HepG2 (cell line): Measurements from ENCODE around the gene DUSP23. TPM values are rescaled to one million over a fixed set of nuclear protein-coding genes. Genes with fewer than 3 reads are reported as not detected.

Source experiments
- ATAC-seq: fragments of 200-7000 bp; cut with Tn5 transposase; 3 replicates; pipeline ENCODE4 v1.9.1; 2020; ENCODE audit warnings: mild to moderate bottlenecking, moderate library complexity
- BruUV-seq: library from RNA; stranded (reverse); fragments of 400-500 nt; replicated peaks from 2 replicates; lab custom pipeline; 2021; lab: Mats Ljungman, UMichigan
- CTCF ChIA-PET: fragments of 300-600 bp; formaldehyde crosslinking; extraction: SDS; loops from one replicate; lab custom pipeline; 2021; ENCODE audit warnings: low total read pairs, inconsistent platforms, low intra/inter-chr PET ratio; lab: Yijun Ruan, JAX
- POLR2A ChIA-PET: fragments of 350-600 bp; sonication (Branson Sonifier 250); formaldehyde crosslinking; loops from one replicate; lab custom pipeline; 2020; ENCODE audit warnings: antibody characterized with exemption, inconsistent platforms; lab: Yijun Ruan, JAX
- DNase-seq: peaks from one replicate; pipeline ENCODE4 v3.0.0-alpha.2; 2015; ENCODE audit warnings: low spot score
- FAIRE-seq: peaks from 3 replicates; lab custom pipeline; 2011; peaks lifted over from hg19 to GRCh38; lab: Jason Lieb, UNC
- H2AFZ ChIP-seq: one replicate; pipeline ENCODE4 v1.6.1; 2011; ENCODE audit warnings: low read length, inconsistent platforms
- H3K27ac ChIP-seq: fragments of 300-600 bp; 3 replicates; pipeline ENCODE4 v1.8.0; 2011; ENCODE audit warnings: mixed run types, mild to moderate bottlenecking, mixed read lengths, low read length, inconsistent platforms; ENCODE audit not compliant: insufficient read depth; ENCODE audit errors: extremely low read length
- H3K27me3 ChIP-seq, 2 experiments: fragments of 200-600 bp in 1 of 2; 2 replicates in 1 of 2; 3 replicates in 1 of 2; pipeline versions ENCODE4 v1.6.0 to v1.8.0; 2011; ENCODE audit warnings: low read length in 2 of 2, mild to moderate bottlenecking in 2 of 2, moderate library complexity in 2 of 2, inconsistent platforms in 1 of 2; ENCODE audit not compliant: insufficient read depth in 2 of 2, control insufficient read depth in 1 of 2
- H3K36me3 ChIP-seq, 2 experiments: fragments of 200-600 bp in 1 of 2; replicated peaks in 1 of 2; 2 replicates in 1 of 2; 3 replicates in 1 of 2; pipeline versions ENCODE4 v1.5.1 to v1.8.0; 2011; ENCODE audit warnings: low read length in 2 of 2, inconsistent platforms in 1 of 2; ENCODE audit not compliant: insufficient read depth in 2 of 2, control insufficient read depth in 1 of 2
- H3K4me1 ChIP-seq: 2 replicates; pipeline ENCODE4 v1.5.1; 2012; ENCODE audit warnings: low read length, inconsistent platforms; ENCODE audit not compliant: insufficient read depth
- H3K4me2 ChIP-seq: 2 replicates; pipeline ENCODE4 v1.6.0; 2011; ENCODE audit warnings: low read depth, low read length, inconsistent platforms
- H3K4me3 ChIP-seq, 3 experiments: fragments of 200-600 bp in 1 of 3; sonication (generic), shearing (Covaris generic) in 1 of 3; replicated peaks in 1 of 3; 2 replicates each; pipeline ENCODE4 v1.5.1; 2011 to 2016; ENCODE audit warnings: low read length in 3 of 3, inconsistent platforms in 2 of 3, low read depth in 2 of 3, mild to moderate bottlenecking in 2 of 3, control low read depth in 1 of 3, mixed read lengths in 1 of 3; ENCODE audit not compliant: insufficient read depth in 1 of 3
- H3K79me2 ChIP-seq: one replicate; pipeline ENCODE4 v1.6.1; 2011; ENCODE audit warnings: low read length, inconsistent platforms; ENCODE audit not compliant: insufficient read depth
- H3K9ac ChIP-seq: 2 replicates; pipeline ENCODE4 v1.6.0; 2011; ENCODE audit warnings: mild to moderate bottlenecking, low read depth, low read length, inconsistent platforms; ENCODE audit not compliant: insufficient read depth
- H3K9me3 ChIP-seq: 2 replicates; pipeline ENCODE4 v1.5.1; 2012; ENCODE audit warnings: mild to moderate bottlenecking, low read length
- H4K20me1 ChIP-seq: 2 replicates; pipeline ENCODE4 v1.6.0; 2011; ENCODE audit warnings: inconsistent platforms, mild to moderate bottlenecking, low read length, moderate library complexity; ENCODE audit not compliant: insufficient read depth
- FOSL2 ChIP-seq: sonication (generic); formaldehyde crosslinking; IDR thresholded peaks from 2 replicates; pipeline ENCODE4 v1.4.0; 2020; ENCODE audit warnings: missing genetic modification reagents
- LCORL ChIP-seq, 2 experiments: fragments of 450-650 bp in 1 of 2; sonication (generic) in 1 of 2; formaldehyde crosslinking in 1 of 2; IDR thresholded peaks; 2 replicates each; pipeline versions ENCODE4 v1.5.0 to v1.6.1; 2017 to 2020; ENCODE audit warnings: antibody characterized with exemption in 1 of 2, missing genetic modification reagents in 1 of 2
- PCBP2 ChIP-seq: fragments of 200-400 bp; formaldehyde crosslinking; optimal IDR thresholded peaks from 2 replicates; pipeline ENCODE3; 2018; ENCODE audit warnings: low read length, low read depth; ENCODE audit not compliant: poor library complexity, severe bottlenecking
- RELA ChIP-seq: sonication (generic); formaldehyde crosslinking; IDR thresholded peaks from 2 replicates; pipeline ENCODE4 v1.4.0; 2020; ENCODE audit warnings: missing genetic modification reagents
- RNF219 ChIP-seq: sonication (generic); formaldehyde crosslinking; IDR thresholded peaks from 2 replicates; pipeline ENCODE4 v1.5.0; 2020; ENCODE audit warnings: mild to moderate bottlenecking, missing genetic modification reagents
- SALL2 ChIP-seq: sonication (generic); formaldehyde crosslinking; IDR thresholded peaks from 2 replicates; pipeline ENCODE4 v1.8.1; 2023; ENCODE audit warnings: mild to moderate bottlenecking, missing genetic modification reagents, inconsistent platforms
- SIX1 ChIP-seq: sonication (generic); formaldehyde crosslinking; IDR thresholded peaks from 2 replicates; pipeline ENCODE4 v1.4.0; 2020; ENCODE audit warnings: missing genetic modification reagents, borderline replicate concordance
- ZBTB21 ChIP-seq: sonication (generic); formaldehyde crosslinking; IDR thresholded peaks from 2 replicates; pipeline ENCODE4 v1.4.0; 2020; ENCODE audit warnings: missing genetic modification reagents
- ZNF234 ChIP-seq: sonication (generic); formaldehyde crosslinking; conservative IDR thresholded peaks from 2 replicates; pipeline ENCODE4 v1.5.1; 2020; ENCODE audit warnings: mild to moderate bottlenecking, missing genetic modification reagents
- ZNF350 ChIP-seq: sonication (generic); formaldehyde crosslinking; IDR thresholded peaks from 2 replicates; pipeline ENCODE4 v1.4.0; 2020; ENCODE audit warnings: mild to moderate bottlenecking, low read depth, missing genetic modification reagents, borderline replicate concordance
- ZNF512B ChIP-seq: sonication (generic); formaldehyde crosslinking; IDR thresholded peaks from 2 replicates; pipeline ENCODE4 v1.5.1; 2020; ENCODE audit warnings: missing genetic modification reagents, mild to moderate bottlenecking, borderline replicate concordance
- ZNF572 ChIP-seq: sonication (generic); formaldehyde crosslinking; IDR thresholded peaks from 2 replicates; pipeline ENCODE4 v1.5.1; 2020; ENCODE audit warnings: mild to moderate bottlenecking, missing genetic modification reagents
- ZNF615 ChIP-seq: sonication (generic); formaldehyde crosslinking; IDR thresholded peaks from 2 replicates; pipeline ENCODE4 v1.5.0; 2020; ENCODE audit warnings: mild to moderate bottlenecking, missing genetic modification reagents, borderline replicate concordance
- WGBS: methylation state at CpG from one replicate; pipeline ENCODE4 v1.1.6; 2017; ENCODE audit warnings: low lambda C conversion rate; 5-methylcytosine and 5-hydroxymethylcytosine counted together
- in situ Hi-C: cut with HindIII; loops from 2 replicates; pipeline ENCODE4 v1.10.0; 2017; ENCODE audit warnings: low pct_unique_long_range_greater_than_20kb; ENCODE audit not compliant: extremely low pct_ligation_motif_present
- intact Hi-C: fragments of 100-400 bp; cut with micrococcal nuclease; formaldehyde crosslinking; loops from one replicate; pipeline ENCODE4 v1.10.0; 2022; ENCODE audit not compliant: unreplicated experiment
- polyA plus RNA-seq, 8 experiments: library from polyadenylated mRNA; depleted of rRNA in 3 of 8; stranded (reverse) in 7 of 8; unstranded in 1 of 8; fragments of >200 nt; fragmentation: Illumina TruSeq in 4 of 8; extraction: Trizol in 4 of 8; gene quantifications; 2 replicates each; pipeline versions ENCODE4 v1.2.1 to v1.2.3, GENCODE V29; 2011 to 2016; ENCODE audit warnings: low read depth in 4 of 8, missing spikeins in 1 of 8, mixed read lengths in 1 of 8; ENCODE audit not compliant: insufficient read depth in 1 of 8
- total RNA-seq, 5 experiments: library from RNA; depleted of rRNA; stranded (reverse); fragments of >200 nt; fragmentation: Illumina TruSeq; extraction: Trizol; gene quantifications; 2 replicates each; pipeline ENCODE4 v1.2.3, GENCODE V29; 2016; ENCODE audit warnings: low read depth in 1 of 5
- TF ChIP-seq, protein P1 (sequence below): sonication (generic); formaldehyde crosslinking; IDR thresholded peaks from 2 replicates; pipeline ENCODE4 v1.4.0; 2020; ENCODE audit warnings: missing genetic modification reagents, borderline replicate concordance

Gene DUSP23
- total and polyA plus RNA-seq, 2 of the 13 experiments (the other 11 are each of a cell fraction or from before 2014, with no cell fraction given) = not detected

DNA sequence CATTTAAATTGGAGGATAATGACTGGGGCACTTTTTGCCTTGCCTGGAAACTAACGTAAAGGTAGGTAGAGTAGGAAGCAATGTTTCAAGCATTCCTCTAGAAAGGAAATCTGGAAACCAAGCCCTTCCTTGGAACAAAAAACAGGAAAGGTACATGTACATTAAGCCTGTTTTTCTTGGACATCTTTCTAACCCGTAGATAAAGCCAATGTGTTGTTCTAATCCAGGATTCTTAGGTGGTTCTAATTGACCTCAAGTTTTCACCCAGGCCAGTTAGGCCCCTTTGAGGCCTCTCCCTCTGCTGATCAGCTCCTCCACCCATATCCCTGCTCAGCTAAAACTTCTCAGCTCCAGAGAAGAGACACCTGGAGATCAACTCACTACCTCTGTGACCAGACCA, 6.3 kb upstream of the DUSP23 start (continued):
- TF ChIP-seq RNF219 (CRISPR knock-in tag) = no peak

GRCh38 chr1:159775716-159776115, 5.0 kb upstream of the DUSP23 start:
- Histone ChIP-seq H3K4me2 (no peak overlapping the region), H3K4me3 (no peak overlapping the region), H3K36me3 (no peaks in the 10 kb centered on the region), H3K4me1 (no peaks in the 10 kb centered on the region), H3K27ac (no peak overlapping the region), H3K27me3 (no peaks in the 10 kb centered on the region), H3K79me2 (no peaks in the 10 kb centered on the region), H2AFZ (no peak overlapping the region), H3K9ac (no peak overlapping the region), H4K20me1 (no peaks in the 10 kb centered on the region), H3K9me3 (no peaks in the 10 kb centered on the region)
- intact Hi-C loops = no loop called here
- FAIRE-seq (no peak), DNase-seq (no peak), ATAC-seq (no peak)
- 15% methylated on average over 2 of the region's 2 CpGs for WGBS
- no TSS peak for BruUV-seq
- CTCF ChIA-PET = no interaction called here
- in situ Hi-C loops = no loop called here
- POLR2A ChIA-PET = no interaction called here
- TF ChIP-seq LCORL (IDR thresholded peaks at IDR 0.05) (no peak), LCORL (CRISPR knock-in tag; IDR thresholded peaks at IDR 0.05) (no peak), SALL2 (CRISPR knock-in tag) (no peak), ZNF234 (CRISPR knock-in tag) (no peak), ZBTB21 (CRISPR knock-in tag) (no peak), PCBP2 (no peak), RELA (CRISPR knock-in tag) (no peak), ZNF615 (no peak), ZNF350 (CRISPR knock-in tag) (no peak), SIX1 (no peak), ZNF572 (CRISPR knock-in tag) (no peak), FOSL2 (CRISPR knock-in tag) (no peak), ZNF512B (CRISPR knock-in tag) (no peak)
- TF ChIP-seq, protein P1, sequence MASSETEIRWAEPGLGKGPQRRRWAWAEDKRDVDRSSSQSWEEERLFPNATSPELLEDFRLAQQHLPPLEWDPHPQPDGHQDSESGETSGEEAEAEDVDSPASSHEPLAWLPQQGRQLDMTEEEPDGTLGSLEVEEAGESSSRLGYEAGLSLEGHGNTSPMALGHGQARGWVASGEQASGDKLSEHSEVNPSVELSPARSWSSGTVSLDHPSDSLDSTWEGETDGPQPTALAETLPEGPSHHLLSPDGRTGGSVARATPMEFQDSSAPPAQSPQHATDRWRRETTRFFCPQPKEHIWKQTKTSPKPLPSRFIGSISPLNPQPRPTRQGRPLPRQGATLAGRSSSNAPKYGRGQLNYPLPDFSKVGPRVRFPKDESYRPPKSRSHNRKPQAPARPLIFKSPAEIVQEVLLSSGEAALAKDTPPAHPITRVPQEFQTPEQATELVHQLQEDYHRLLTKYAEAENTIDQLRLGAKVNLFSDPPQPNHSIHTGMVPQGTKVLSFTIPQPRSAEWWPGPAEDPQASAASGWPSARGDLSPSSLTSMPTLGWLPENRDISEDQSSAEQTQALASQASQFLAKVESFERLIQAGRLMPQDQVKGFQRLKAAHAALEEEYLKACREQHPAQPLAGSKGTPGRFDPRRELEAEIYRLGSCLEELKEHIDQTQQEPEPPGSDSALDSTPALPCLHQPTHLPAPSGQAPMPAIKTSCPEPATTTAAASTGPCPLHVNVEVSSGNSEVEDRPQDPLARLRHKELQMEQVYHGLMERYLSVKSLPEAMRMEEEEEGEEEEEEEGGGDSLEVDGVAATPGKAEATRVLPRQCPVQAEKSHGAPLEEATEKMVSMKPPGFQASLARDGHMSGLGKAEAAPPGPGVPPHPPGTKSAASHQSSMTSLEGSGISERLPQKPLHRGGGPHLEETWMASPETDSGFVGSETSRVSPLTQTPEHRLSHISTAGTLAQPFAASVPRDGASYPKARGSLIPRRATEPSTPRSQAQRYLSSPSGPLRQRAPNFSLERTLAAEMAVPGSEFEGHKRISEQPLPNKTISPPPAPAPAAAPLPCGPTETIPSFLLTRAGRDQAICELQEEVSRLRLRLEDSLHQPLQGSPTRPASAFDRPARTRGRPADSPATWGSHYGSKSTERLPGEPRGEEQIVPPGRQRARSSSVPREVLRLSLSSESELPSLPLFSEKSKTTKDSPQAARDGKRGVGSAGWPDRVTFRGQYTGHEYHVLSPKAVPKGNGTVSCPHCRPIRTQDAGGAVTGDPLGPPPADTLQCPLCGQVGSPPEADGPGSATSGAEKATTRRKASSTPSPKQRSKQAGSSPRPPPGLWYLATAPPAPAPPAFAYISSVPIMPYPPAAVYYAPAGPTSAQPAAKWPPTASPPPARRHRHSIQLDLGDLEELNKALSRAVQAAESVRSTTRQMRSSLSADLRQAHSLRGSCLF (CRISPR knock-in tag) = no peak
